ENCODE results near the gene PRKCQ. TPM values are rescaled to one million over a fixed set of nuclear protein-coding genes. Genes with fewer than 3 reads are reported as not detected.

The PRKCQ gene
- polyA plus RNA-seq, 3 donors: 14.6 to 16.0 (median 15.3) TPM

- DNase-seq: no peak
Measured at GRCh38 chr10:6528198-6528950, 51.7 kb downstream of the PRKCQ start.

- no peak for DNase-seq
Measured at GRCh38 chr10:6525599-6526165, 54.4 kb downstream of the PRKCQ start.

- DNase-seq: no peak
Measured at GRCh38 chr10:6522230-6522629, 57.8 kb downstream of the PRKCQ start.

- DNase-seq: no peak
Measured at GRCh38 chr10:6520138-6520537, 59.9 kb downstream of the PRKCQ start.

- no peak for DNase-seq
Measured at GRCh38 chr10:6518791-6519429, 61.2 kb downstream of the PRKCQ start.

GRCh38 chr10:6516929-6517284 is 63.2 kb downstream of the PRKCQ start:
- no peak for DNase-seq

- DNase-seq: no peak
Measured at GRCh38 chr10:6516281-6516928, 63.7 kb downstream of the PRKCQ start.

GRCh38 chr10:6514844-6515780 is 65.0 kb downstream of the PRKCQ start:
- DNase-seq: no peak

GRCh38 chr10:6514180-6514579 is 65.9 kb downstream of the PRKCQ start:
- no peak for DNase-seq

GRCh38 chr10:6513476-6513875 is 66.6 kb downstream of the PRKCQ start:
- no peak for DNase-seq

GRCh38 chr10:6512182-6512581 is 67.9 kb downstream of the PRKCQ start:
- DNase-seq: no peak

- no peak for DNase-seq
Measured at GRCh38 chr10:6511347-6511746, 68.7 kb downstream of the PRKCQ start.

GRCh38 chr10:6507311-6507710 is 72.8 kb downstream of the PRKCQ start:
- DNase-seq: no peak

GRCh38 chr10:6505300-6505699 is 74.8 kb downstream of the PRKCQ start:
- no peak for DNase-seq

- DNase-seq: no peak
Measured at GRCh38 chr10:6504296-6504695, 75.8 kb downstream of the PRKCQ start.

- DNase-seq: no peak
Measured at GRCh38 chr10:6503171-6503570, 76.9 kb downstream of the PRKCQ start.

- no peak for DNase-seq
Measured at GRCh38 chr10:6501931-6502330, 78.1 kb downstream of the PRKCQ start.

GRCh38 chr10:6499974-6500373 is 80.1 kb downstream of the PRKCQ start:
- DNase-seq: no peak

GRCh38 chr10:6498771-6499170 is 81.3 kb downstream of the PRKCQ start:
- DNase-seq: no peak

- DNase-seq: no peak
Measured at GRCh38 chr10:6497620-6498019, 82.5 kb downstream of the PRKCQ start.

GRCh38 chr10:6494936-6495592 is 85.0 kb downstream of the PRKCQ start:
- DNase-seq: no peak
